ENCODE results near the gene ACSL3. TPM values are rescaled to one million over a fixed set of nuclear protein-coding genes. Genes with fewer than 3 reads are reported as not detected.

Gene ACSL3
- total RNA-seq, 4 donors from 2014 or later = 22.4 to 54.1 (median 42.3) TPM

DNA sequence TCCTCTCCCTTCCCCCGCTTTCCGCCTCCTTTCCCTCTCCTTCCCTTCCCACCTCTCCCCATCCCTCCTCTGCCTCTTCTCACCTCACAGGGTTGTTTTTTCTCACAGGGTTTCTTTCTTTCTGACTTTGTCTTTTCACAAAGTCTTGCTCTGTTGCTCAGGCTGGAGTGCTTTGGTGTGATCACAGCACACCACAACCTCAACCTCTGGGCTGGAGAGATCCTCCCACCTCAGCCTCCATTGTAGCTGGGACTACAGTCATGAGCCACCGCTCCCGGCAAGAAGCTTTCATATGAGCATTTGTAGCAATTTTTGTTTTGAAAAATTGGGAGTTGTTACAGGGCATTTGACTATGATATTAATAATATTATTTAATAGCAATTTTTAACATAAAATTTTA is 32.9 kb downstream of the ACSL3 start:
- Histone ChIP-seq H3K9me3 (no peaks in the 10 kb centered on the region), H3K27ac (no peak overlapping the region), H3K36me3 (no peaks in the 10 kb centered on the region), H3K27me3 (no peaks in the 10 kb centered on the region), H3K4me3 (no peak overlapping the region), H3K4me1 (peaks cover 0 to 18% (median 3%) of the 10 kb centered on the region in 4 donors)
- intact Hi-C loops (cut with DNase I; ENCODE audit: low total_unique reads) (no loop called here), in situ Hi-C loops (cut with MboI; ENCODE audit: low pct_ligation_motif_present in 1 of 4, low pct_unique_long_range_greater_than_20kb in 1 of 4, low sequenced_read_pairs in 3 of 4) (no loop called here)
- DNase-seq = no peak
- WGBS, 2 donors (ENCODE audit: low coverage in 1 of 2) = 98% methylated on average over 4 of the region's 4 CpGs; no CpG with 5 or more reads in 1 of the 2 donors
- TF ChIP-seq POLR2A (IDR thresholded peaks at IDR 0.05) = no peak
- TF ChIP-seq CTCF (IDR thresholded peaks at IDR 0.05) = no peak
- TF ChIP-seq POLR2AphosphoS5 (IDR thresholded peaks at IDR 0.05) = no peak
- no peak for TF ChIP-seq EP300 (IDR thresholded peaks at IDR 0.05; ENCODE audit: low read depth)

GRCh38 chr2:222895144-222895543 is 34.3 kb downstream of the ACSL3 start:
- in situ Hi-C loops (cut with MboI; ENCODE audit: low pct_ligation_motif_present in 1 of 4, low pct_unique_long_range_greater_than_20kb in 1 of 4, low sequenced_read_pairs in 3 of 4) = no loop called here
- Histone ChIP-seq H3K4me1 (peaks cover 0 to 26% (median 3%) of the 10 kb centered on the region in 4 donors), H3K27me3 (no peaks in the 10 kb centered on the region), H3K36me3 (no peaks in the 10 kb centered on the region), H3K9me3 (no peaks in the 10 kb centered on the region), H3K27ac (no peak overlapping the region), H3K4me3 (no peak overlapping the region)
- TF ChIP-seq EP300 (IDR thresholded peaks at IDR 0.05; ENCODE audit: low read depth) (no peak), POLR2AphosphoS5 (IDR thresholded peaks at IDR 0.05) (no peak), POLR2A (IDR thresholded peaks at IDR 0.05) (no peak), CTCF (IDR thresholded peaks at IDR 0.05) (no peak)
- DNase-seq = no peak
- intact Hi-C loops (cut with DNase I; ENCODE audit: low total_unique reads) = no loop called here
- WGBS, 2 donors (ENCODE audit: low coverage in 1 of 2) = 40% methylated on average over 1 of the region's 1 CpG; no CpG with 5 or more reads in 1 of the 2 donors

GRCh38 chr2:222897898-222898297 is 37.1 kb downstream of the ACSL3 start:
- no peaks in the 10 kb centered on the region for H3K9me3 ChIP-seq
- peaks cover 0 to 29% (median 4%) of the 10 kb centered on the region in 4 donors for H3K4me1 ChIP-seq
- no peak overlapping the region for H3K27ac ChIP-seq
- H3K27me3 ChIP-seq = no peaks in the 10 kb centered on the region
- in situ Hi-C loops (cut with MboI; ENCODE audit: low pct_ligation_motif_present in 1 of 4, low pct_unique_long_range_greater_than_20kb in 1 of 4, low sequenced_read_pairs in 3 of 4) (no loop called here), intact Hi-C loops (cut with DNase I; ENCODE audit: low total_unique reads) (no loop called here)
- no peak overlapping the region for H3K4me3 ChIP-seq
- DNase-seq = no peak
- H3K36me3 ChIP-seq = no peaks in the 10 kb centered on the region
- WGBS, 2 donors (ENCODE audit: low coverage in 1 of 2) = 84 to 85% methylated on average over 2 of the region's 3 CpGs
- TF ChIP-seq EP300 (IDR thresholded peaks at IDR 0.05; ENCODE audit: low read depth) (no peak), POLR2A (IDR thresholded peaks at IDR 0.05) (no peak), CTCF (IDR thresholded peaks at IDR 0.05) (no peak), POLR2AphosphoS5 (IDR thresholded peaks at IDR 0.05) (no peak)

DNA sequence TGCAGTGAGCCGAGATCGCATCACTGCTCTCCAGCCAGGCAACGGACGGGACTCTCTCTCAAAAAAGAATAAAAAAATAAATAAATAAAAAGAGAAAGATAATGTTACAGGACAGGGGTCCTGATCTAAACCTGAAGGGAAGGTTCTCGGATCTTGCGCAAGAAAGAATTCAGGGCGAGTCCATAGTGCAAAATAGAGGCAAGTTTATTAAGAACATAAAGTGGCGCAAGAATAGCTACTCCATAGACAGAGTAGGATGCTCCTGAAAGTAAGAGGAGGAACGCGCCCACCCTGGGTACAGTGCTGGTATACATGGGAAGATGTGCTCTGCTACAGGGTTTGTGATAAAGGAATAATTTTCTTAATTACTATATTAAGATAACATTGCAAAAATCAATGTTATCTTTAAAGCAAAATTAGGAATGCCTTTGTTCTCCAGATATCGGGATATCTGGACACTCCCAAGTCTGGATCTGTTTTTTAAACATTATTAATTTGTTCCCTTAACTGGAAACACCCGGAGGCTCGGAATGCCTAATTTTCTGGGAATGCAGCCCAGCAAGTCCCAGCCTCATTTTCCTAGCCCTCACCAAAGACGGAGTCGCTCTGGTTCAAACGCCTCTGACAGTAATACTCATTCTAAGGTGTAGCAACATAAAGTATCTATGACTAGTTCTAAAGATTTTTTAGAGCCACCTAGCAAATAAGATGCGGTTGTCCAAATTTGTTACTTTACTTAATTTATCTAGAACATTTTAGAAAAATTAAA is 38.8 kb downstream of the ACSL3 start:
- H3K4me1 ChIP-seq = peaks cover 2 to 35% (median 4%) of the 10 kb centered on the region in 4 donors
- DNase-seq = no peak
- 87 to 90% methylated on average over 17 of the region's 17 CpGs for WGBS, 2 donors (ENCODE audit: low coverage in 1 of 2)

More for the DNA sequence above, 38.8 kb downstream of the ACSL3 start:
- Histone ChIP-seq H3K9me3 (no peaks in the 10 kb centered on the region), H3K4me3 (no peak overlapping the region), H3K36me3 (no peaks in the 10 kb centered on the region), H3K27me3 (no peaks in the 10 kb centered on the region), H3K27ac (no peak overlapping the region)
- TF ChIP-seq POLR2AphosphoS5 (IDR thresholded peaks at IDR 0.05) (no peak), CTCF (IDR thresholded peaks at IDR 0.05) (no peak), EP300 (IDR thresholded peaks at IDR 0.05; ENCODE audit: low read depth) (no peak), POLR2A (IDR thresholded peaks at IDR 0.05) (no peak)
- in situ Hi-C loops (cut with MboI; ENCODE audit: low pct_ligation_motif_present in 1 of 4, low pct_unique_long_range_greater_than_20kb in 1 of 4, low sequenced_read_pairs in 3 of 4) = loop anchor here (10.0 to 25.0 kb wide), 3 partner anchors 187 to 215 kb away; no protein-coding TSS in a partner anchor
- intact Hi-C loops (cut with DNase I; ENCODE audit: low total_unique reads) = loop anchor here (5.0 to 10.0 kb wide), 2 partner anchors 37 to 195 kb away; partner anchors contain the start of gene ACSL3

All from transverse colon (tissue), 4 donors.